HG02970 (cell line): ENCODE results near the gene FMO4.
"Not testable (repeated sequence)": the region's sequence is repeated elsewhere in the genome, so short reads cannot be mapped to it uniquely, and the experiment has no call there.

Experiments used
- ATAC-seq: cut with Tn5 transposase; IDR thresholded peaks from one replicate; pipeline ENCODE4 v1.9.1; 2021; ENCODE audit warnings: mild to moderate bottlenecking, moderate library complexity, moderate number of reproducible peaks; ENCODE audit not compliant: unreplicated experiment, low FRiP score

Gene FMO4

GRCh38 chr1:171313835-171314320 lies at the start of gene FMO4:
FMO4 (plus strand) TSS chr1:171314183; CDS start chr1:171319826, 5,643 bp downstream.
- peak; percentile 100 for ATAC-seq

GRCh38 chr1:171265686-171266085 lies 48.3 kb upstream of the FMO4 start:
- ATAC-seq, result no peak

DNA sequence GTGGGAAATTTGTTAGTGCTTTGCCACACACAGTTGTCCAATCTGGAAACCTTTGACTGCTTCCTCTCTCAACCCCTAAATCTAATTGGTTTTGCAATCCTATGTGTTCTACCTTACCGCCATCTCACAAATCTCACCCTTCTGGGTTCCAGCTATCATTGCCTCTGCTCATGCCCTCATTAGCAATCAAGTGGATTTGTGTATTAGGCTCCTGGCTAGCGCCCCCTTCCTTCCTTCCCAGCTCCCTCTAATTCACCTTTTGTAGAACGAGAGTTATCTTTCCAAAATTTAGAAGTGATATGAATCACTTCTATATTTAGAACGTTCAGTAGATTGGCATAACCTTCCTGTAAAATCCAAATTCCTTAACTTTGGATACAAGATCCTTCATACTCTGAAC lies 47.1 kb upstream of the FMO4 start:
- no peak for ATAC-seq

DNA sequence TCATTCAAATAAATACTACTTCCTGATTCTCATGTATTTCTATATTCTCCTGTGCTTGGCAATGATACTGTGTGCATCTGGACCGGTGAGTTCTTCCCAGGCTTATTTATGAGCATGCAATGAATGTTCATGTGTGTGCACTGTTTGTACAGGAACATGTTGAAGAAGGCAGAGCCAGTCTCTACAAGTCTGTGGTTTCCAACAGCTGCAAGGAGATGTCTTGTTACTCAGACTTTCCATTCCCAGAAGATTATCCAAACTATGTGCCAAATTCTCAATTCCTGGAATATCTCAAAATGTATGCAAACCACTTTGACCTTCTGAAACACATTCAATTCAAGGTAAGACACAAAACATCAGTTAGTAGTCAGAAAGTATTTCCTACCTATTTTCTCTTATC lies 46.6 kb upstream of the FMO4 start:
- no peak for ATAC-seq

DNA sequence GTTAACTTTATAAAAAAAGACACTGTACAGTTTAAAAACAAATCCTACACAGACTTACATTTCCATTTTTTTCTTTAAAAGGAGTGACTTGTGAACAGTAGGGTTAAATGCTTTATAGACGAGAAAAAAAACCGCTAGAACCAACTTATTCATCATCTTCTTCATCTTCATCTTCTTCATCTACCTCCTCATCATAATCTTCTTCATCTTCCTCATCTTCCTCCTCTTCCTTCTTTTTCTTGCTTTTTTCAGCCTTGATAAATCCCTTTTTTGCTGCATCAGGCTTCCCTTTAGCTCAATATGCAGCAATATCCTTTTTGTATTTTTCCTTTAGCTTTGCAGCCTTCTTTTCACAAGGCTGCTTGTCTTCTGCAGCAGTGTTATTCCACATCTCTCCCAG lies 43.2 kb upstream of the FMO4 start:
- ATAC-seq, result no peak

- no peak for ATAC-seq
Measured at GRCh38 chr1:171277534-171277933, 36.4 kb upstream of the FMO4 start.

DNA sequence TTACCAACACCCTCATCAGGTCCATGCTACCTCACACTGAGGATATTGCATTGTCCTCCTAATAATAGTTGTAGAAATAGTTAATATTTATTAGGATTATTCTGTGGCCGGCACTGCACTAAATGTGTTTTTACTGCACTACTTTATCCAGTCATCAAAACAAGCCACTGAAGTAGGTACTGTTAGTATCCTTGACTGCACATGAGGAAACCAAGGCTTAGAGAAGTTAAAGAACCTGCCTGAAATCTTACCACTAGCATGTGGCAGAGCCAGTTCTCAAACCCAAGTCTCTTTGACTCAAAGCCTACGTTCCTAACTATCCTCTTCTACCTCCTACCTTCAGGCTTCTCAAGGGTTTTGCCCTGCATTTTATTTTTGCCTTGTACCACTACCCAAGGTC lies 34.7 kb upstream of the FMO4 start:
- ATAC-seq, result no peak

DNA sequence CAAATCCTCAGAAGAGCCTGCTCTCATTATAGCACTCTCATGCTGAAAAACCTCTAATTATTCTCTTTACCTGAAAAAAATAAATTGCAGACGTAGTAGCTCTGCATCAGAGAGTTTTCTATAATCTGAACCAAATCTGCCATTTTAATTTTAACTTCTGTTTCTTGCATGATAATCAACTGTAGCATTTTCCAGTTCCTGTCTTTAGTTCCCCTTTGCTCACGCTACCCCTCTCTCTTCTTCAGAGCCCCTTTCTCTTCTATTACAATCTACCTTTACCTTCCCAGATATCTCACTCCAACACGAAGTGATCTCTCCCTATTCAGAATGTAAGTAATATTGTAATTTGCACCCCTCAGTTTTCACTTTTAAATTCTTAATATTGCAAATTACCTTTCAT lies 34.3 kb upstream of the FMO4 start:
- ATAC-seq, result no peak

GRCh38 chr1:171280599-171280998 lies 33.4 kb upstream of the FMO4 start:
- ATAC-seq, result no peak

DNA sequence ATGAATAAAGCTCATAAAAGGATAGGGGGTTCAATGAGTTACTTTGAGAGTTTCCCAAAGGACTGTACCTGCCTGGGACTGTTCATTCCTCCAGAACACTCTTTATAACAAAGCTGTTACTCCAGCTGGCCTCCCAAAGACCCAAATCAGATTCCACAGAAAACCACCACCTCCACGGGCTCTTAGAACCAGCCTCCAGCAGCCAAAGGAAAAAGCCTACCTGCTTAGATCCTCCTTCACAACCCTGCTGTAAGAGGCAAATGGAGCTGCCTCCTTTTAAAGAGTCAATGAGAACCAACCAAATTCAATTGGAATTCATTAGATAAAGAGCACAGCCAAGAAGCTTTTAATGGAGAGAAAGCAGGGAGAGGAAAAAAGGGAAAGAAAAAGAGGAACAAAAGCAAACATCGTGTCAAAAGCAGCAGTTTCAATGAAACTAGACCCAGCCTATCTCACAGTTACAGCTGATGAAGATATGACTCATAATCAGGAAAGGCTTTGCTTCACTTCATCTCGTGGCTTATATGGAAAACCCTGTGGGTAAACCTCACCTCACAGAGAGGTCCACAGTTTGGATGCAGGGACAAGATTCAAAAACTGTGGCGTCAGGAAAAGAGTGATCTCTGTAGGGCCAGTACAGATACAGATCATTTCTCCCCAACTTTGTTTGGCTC lies 27.8 kb upstream of the FMO4 start:
- ATAC-seq, result no peak

DNA sequence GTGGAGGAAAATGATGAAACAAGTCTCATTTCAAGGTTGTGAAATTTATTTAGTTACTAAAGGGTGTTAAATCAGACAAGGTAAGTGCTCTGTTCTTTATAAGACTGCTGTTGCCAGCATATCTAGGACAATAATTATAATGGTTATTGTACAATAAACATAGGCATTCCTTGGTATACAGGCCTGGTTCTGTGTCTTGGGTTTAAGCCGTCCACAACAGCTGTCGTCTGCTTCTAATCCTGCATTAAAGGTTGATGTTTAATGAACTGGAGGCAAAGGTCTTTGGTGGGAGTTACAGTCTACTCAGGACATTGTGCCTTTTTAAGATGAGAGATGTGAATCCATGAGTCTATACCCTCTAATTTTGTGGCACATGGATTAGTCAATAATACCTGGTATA lies 23.4 kb upstream of the FMO4 start:
- no peak for ATAC-seq

GRCh38 chr1:171292799-171293198 lies 21.2 kb upstream of the FMO4 start:
- ATAC-seq, result no peak

GRCh38 chr1:171295383-171295782 lies 18.6 kb upstream of the FMO4 start:
- ATAC-seq, result not testable (repeated sequence)

GRCh38 chr1:171295821-171296220 lies 18.2 kb upstream of the FMO4 start:
- ATAC-seq, result no peak

DNA sequence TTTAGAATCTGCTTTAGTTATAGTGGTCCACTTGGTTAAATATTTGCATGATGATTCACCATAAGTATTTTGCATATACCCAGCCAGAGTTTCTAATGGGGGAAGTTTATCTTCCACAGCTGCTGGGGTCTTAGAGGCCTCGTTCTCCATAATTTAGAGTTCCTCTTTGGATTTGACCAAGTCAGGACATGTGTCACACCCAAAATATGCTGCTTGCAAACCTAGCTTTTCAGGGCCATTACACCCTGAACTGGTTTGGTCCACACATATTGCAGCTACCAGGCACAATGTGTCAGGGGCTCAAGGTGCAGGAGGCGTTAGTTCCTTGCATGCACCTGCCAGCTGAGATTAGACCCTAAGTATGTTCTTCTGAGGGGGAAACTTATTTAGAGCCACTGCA lies 17.1 kb upstream of the FMO4 start:
- ATAC-seq, result no peak

- ATAC-seq, result no peak
Measured at GRCh38 chr1:171298696-171299095, 15.3 kb upstream of the FMO4 start.

- ATAC-seq, result no peak
Measured at GRCh38 chr1:171299342-171299741, 14.6 kb upstream of the FMO4 start.

DNA sequence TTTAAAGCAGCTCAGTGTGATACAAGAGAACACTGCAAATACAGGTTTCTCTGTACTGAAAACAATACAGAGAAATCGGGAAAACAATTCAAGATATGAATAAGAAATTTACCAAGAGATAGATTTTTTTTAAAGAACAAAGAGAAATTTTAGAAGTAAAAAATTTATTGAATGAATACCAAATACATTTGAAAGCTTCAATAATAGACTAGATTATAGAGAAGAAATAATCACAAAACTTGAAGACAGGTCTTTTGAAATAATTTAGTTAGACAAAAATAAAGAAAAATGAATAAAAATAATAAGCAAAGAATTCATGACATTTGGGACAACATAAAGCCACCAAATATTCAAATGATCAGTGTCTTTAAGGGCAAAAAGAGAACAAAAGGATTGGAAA lies 13.6 kb upstream of the FMO4 start:
- ATAC-seq, result no peak

- ATAC-seq, result no peak
Measured at GRCh38 chr1:171310661-171311087, 3.3 kb upstream of the FMO4 start.

- ATAC-seq, result no peak
Measured at GRCh38 chr1:171311771-171312558, 2.0 kb upstream of the FMO4 start.

DNA sequence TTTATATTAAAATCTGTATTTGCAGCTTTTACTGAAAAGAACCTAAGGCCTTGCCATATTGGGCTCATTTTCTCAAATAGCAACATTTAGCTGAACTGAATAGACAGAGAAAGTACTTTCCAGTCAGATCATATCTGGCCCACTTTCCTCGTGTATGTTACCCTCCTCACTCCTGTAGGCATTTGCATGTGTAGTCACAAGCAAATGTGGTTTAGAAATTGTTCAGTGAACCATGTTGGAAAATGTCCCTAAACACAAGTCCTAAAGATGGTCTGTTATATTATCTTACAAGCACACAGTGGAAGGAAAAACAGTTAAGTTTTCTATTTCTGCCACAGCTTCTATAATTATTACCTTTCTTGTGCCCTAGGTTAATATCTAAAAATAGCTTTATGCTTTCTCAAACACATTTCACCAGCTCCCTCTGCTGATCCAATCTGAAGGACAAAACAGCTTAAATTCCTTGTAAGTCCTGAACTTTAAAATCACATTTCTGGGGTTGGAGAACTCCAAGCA lies 606 bp upstream of the FMO4 start:
- peak; percentile 42 for ATAC-seq

- no peak for ATAC-seq
Measured at GRCh38 chr1:171329251-171329650, 15.3 kb downstream of the FMO4 start.
